Hematopoietic multipotent progenitor cell (in vitro differentiated cells): ENCODE measurements around the gene WASF3. TPM values are rescaled to one million over a fixed set of nuclear protein-coding genes. Genes with fewer than 3 reads are reported as not detected.

Experiments used
- DNase-seq, 3 donors: peaks; one replicate each; pipeline ENCODE4 v3.0.0-alpha.2; 2011 to 2015; ENCODE audit warnings: low read depth in 2 of 3, low spot score in 2 of 3
- total RNA-seq: library from RNA; depleted of rRNA; stranded (reverse); fragments of >200 nt; gene quantifications from one replicate; pipeline ENCODE4 v1.2.3, GENCODE V29; 2012

WASF3 gene
- total RNA-seq, 1 donor, result 0.81 TPM

GRCh38 chr13:26677156-26677555, 119.7 kb downstream of the WASF3 start:
- peak in 2 of 3 donors; percentile 13 to 58 for DNase-seq

DNA sequence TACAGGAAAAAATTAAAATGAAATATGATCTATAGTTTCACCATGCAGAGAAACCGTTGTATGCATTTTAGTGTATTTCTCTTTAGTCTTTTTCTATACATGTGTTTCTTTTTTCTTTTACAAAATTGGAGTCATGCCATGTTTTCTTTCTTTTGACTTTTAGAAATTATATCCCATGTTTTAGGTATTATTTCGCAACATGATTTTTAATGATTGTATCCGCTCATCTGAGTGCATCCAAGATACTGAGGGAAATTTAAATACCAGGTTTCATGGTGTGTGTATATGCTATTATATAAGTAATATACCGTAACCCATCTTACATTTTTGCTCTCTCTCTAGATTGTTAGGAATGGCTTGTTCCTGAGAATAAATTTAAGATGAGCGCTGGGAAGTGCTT, 120.8 kb downstream of the WASF3 start:
- no peak for DNase-seq

- no peak for DNase-seq
Measured at GRCh38 chr13:26678796-26679195, 121.3 kb downstream of the WASF3 start.

DNA sequence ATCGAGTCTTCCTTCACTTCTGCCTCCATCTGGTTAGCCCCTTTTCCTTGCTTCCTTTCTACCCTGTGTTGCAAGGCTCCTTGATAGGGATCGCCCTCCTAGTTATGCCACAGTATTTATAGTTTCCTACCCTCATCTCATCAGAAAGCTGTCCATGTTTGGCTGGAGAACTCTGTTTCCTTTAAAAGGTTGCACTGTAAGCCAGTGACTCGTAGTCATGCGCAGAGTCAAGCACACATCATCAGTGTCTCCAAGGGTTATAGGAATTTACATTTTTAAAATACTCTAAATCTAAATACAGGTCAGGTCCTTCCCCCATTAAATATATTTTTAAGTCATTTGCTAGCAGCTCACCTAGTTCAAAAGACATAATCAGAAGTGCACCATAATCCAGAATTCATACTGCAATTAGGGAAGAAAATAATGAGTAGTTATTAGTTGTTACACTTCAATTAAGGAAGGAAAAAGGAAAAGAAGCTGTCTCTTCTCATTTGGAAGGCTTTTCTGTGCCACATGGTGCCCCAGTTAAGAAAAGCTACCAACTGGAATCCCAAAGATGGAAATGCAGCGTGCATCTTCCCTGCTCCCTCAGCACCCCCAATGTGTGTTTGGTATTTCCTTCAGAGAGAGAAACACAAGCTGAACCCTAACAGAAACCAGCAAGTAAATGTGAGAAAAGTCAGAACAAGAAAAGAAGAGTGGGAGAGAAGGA, 122.1 kb downstream of the WASF3 start:
- DNase-seq, result no peak

DNA sequence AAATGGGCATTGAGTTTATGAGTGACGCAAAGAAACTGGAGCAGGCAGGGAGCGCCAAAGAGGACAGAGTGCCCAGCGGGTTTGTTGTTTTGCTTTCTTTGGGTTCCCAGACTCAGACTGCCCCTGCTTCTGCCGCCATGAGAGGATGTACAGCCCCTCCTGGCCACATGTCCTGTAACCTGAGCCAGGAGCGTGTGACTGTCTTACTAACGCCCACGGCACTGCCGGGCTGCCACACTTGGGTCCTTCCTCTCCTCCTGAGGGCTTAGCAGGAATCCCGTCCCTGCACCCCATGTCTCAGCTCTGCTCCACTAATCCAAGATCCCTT, 122.6 kb downstream of the WASF3 start:
- no peak for DNase-seq

GRCh38 chr13:26680572-26680971, 123.1 kb downstream of the WASF3 start:
- no peak for DNase-seq

GRCh38 chr13:26681036-26681435, 123.6 kb downstream of the WASF3 start:
- no peak for DNase-seq

DNA sequence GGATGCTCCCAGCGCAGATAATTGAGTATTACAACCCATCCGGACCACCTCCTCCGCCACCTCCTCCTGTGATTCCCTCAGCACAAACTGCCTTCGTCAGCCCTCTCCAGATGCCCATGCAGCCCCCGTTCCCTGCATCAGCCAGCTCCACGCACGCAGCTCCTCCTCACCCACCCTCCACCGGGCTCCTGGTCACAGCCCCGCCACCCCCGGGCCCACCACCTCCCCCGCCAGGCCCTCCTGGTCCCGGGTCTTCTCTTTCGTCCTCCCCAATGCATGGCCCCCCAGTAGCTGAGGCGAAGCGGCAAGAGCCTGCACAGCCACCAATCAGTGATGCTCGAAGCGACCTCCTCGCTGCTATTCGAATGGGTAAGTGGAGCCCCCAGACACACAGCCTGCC, 125.1 kb downstream of the WASF3 start:
- DNase-seq, result no peak

GRCh38 chr13:26685606-26686005, 128.1 kb downstream of the WASF3 start:
- DNase-seq, result no peak

GRCh38 chr13:26686285-26686684, 128.8 kb downstream of the WASF3 start:
- no peak for DNase-seq

DNA sequence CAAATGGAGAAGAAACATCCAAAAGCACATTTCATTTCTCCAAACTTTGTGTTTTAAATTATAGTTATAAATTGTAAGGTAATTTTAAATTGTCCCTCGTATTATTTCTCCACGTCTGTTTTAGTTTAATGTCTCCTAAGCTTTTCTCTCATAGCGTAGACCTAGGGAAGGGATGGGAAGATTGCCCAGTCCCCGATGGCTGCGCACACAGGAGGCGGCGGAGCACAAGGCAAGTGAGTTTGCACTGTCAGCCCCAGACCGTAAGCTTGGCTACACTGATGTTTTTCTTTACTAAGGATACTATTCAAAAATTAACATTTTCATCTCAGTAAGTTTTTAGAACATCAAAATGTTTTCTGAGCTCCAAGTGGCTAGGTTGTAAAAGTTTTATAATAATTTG, 130.8 kb downstream of the WASF3 start:
- DNase-seq, result no peak

DNA sequence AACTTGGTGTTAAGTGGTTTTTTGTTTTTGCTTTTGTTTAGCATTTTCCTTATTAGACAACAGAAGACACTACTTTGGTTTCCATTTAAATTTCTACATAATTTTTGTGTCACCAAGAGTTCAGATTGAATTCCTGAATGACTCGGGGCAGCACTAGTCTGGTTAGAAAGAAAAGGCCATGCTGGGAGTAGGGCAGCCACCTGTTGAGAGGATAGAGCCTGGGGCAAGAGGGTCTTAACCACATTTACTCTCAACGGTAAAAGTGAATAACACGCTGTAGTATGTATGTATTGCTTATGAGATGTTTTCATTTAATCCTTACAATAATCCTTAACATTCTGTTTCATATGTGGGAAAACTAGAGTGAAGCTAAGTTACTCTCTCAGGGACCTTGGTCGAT, 131.5 kb downstream of the WASF3 start:
- no peak for DNase-seq

DNA sequence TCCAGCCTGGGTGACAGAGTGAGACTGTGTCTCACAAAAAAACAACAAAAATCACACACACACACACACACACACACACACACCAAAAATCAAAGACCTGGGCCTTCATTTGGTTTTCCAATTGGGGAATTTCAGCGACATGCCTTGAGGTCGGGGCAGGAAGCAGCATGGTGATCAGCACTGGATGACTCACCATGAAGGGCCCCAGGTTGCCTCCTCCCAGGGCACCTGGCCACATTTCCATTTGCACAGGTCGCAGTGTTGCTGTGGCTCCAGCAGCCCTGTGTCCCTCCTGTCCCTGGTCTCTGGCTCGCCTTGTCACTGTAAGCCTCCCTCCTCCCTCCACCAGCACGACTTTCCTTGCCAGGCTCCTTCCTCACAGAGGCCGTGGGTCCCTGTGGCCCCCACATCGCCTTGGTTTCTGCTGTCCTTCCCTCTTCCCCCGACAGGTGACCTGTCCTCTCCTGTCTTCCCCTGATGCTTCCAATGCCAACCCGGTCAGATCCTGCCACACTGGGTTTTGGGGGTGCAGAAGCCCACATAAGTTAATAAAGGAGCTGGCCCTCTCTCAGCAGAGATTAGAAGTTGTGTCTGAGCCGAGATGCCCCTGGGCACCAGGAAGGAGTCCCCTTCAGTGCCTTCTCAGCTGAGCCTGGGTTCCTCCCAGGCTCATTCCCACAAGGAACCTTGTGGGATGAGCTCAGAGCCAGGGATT, 136.4 kb downstream of the WASF3 start:
- no peak for DNase-seq

DNA sequence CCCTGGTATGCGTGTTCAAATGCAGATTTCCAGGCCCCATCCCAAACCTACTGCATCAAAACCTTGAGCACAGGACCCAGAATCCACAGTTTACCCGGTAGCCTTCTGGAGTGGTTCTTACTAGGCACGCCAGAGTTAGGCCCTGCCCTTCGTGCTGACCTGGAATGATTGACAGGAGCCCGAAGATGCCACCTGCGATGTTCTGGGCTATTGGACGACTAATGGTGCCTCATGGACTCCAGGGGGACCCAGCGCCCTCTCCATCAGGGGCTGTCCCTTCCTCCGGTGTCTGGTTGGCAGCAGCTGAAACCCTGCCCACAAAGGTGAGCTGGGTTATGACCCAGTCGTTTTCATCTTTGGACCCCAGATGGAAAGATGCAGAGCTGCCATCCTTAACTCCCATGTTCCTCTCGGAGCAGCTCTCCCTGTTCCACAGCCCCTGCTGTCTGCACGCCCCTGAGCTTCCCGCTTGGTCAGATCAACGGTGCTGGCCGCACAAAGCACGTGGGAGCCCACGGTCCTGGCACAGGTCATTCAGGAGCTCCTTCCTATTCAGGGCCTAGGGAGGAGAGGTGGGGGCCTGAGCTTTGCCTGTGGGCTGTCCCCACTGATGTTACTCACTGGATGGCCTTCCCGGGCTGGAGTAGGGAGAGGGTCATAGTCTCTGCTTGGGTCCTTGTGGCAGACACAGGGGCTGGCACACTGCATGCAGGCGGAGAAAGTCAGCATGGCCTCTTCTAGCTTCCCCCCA, 137.3 kb downstream of the WASF3 start:
- no peak for DNase-seq

DNA sequence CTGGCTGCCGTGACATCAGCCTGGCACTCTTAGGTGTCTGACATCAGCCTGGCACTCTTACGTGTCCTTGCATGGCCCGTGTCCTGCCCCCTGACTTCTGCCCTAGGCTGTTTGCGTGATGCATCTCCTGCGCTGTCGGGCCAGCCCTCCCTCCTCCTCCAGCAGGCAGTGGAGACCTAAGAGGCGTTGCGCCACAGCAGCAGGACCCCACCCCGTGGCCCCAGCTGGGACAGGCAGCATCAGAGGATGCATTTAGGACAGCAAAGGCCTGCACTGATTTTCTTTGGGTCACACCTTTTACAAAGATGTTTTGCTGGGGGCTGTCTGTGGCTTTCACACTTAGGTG, 137.8 kb downstream of the WASF3 start:
- DNase-seq, result no peak

DNA sequence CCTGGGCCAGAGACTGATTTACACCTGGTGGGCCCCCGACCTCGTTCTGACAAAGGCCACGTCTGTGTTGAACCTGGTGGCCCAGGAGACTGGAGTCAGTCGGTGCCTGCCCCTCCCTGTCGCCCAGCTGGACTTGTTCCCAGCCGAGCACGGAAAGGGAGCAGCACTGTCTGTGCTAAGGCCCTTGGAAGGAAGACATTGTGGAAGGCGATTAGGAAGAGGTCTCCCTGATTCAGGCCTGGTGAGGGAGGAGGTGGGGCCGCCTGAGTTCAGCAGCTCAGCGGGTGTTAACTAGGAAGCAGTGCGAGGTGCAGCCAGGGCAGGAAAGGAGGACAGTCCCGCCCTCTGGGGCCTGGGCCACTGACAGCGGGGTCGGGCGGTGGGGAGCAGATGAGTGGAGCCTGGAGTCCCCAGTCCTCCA, 138.4 kb downstream of the WASF3 start:
- no peak for DNase-seq

- DNase-seq, result no peak
Measured at GRCh38 chr13:26697069-26697955, 139.8 kb downstream of the WASF3 start.

- DNase-seq, result peak; percentile 64 to 82 (median 71)
Measured at GRCh38 chr13:26698392-26699196, 141.1 kb downstream of the WASF3 start.

GRCh38 chr13:26699197-26699490, 141.7 kb downstream of the WASF3 start:
- DNase-seq, result no peak

DNA sequence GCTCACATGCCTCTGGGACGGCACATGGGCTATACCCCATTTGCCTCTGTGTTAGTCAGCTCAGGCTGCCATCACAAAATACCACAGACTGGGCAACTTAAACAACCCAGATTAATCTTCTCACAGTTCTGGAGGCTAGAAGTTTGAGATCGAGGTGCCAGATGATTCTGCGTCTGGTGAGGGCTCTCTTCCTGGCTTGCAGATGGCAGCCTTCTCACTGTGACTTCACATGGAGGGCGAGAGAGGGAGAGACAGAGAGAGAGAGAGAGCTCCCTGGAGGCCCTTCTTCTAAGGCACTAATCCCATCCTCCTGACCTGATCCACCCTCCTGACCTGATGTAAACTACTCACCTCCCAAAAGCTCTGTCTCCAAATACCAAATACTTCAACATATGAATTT, 148.1 kb downstream of the WASF3 start:
- DNase-seq, result no peak
